ENCODE measurements around the gene GPATCH2L.

GPATCH2L gene

DNA sequence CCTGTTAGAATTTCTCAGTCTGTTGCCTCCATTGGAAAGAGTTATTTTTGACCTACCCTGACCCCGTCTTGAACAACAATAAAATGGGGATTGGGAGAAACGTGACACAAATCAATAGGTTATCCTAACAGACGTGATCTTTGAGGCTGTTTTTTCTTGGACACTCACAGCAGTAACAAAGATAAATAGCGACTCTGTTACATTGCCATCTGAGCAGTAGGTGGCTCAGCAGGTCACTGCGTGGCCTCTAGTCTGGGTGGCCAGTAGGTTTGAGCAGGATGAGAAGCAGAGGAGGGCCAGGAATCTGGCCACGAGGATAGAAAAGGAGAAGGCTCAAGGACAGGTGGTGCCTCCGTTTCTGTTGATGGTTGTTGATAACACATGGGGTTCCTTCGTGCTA is 101.4 kb downstream of the GPATCH2L start:
- H3K4me3 ChIP-seq (ENCODE audit: low read depth, low read length) = no peak overlapping the region
- TF ChIP-seq, protein P1, sequence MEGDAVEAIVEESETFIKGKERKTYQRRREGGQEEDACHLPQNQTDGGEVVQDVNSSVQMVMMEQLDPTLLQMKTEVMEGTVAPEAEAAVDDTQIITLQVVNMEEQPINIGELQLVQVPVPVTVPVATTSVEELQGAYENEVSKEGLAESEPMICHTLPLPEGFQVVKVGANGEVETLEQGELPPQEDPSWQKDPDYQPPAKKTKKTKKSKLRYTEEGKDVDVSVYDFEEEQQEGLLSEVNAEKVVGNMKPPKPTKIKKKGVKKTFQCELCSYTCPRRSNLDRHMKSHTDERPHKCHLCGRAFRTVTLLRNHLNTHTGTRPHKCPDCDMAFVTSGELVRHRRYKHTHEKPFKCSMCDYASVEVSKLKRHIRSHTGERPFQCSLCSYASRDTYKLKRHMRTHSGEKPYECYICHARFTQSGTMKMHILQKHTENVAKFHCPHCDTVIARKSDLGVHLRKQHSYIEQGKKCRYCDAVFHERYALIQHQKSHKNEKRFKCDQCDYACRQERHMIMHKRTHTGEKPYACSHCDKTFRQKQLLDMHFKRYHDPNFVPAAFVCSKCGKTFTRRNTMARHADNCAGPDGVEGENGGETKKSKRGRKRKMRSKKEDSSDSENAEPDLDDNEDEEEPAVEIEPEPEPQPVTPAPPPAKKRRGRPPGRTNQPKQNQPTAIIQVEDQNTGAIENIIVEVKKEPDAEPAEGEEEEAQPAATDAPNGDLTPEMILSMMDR (IDR thresholded peaks at IDR 0.05; ENCODE audit: insufficient read depth, low read depth, low read length, missing control alignments) = no peak
- no peak for DNase-seq (ENCODE audit: low read depth)

DNA sequence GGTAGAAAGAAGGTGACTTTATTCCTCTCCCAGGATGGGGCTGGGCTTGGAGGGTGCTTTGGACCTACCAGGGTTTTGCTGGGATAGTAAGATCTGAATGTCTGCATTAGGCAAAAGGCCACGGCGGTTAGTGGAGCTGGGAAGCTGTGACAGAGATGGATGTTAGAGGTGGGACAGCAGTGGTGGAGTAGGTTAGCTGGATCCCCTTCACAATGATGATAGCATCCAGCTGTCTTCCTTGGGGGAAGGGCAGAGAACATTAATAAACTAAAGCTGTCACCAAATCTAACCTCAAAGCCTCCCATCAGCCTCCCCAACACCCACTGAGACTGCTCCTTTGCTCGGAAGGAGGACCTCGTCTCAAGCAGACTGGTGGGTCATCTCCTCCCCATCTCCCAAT is 104.8 kb downstream of the GPATCH2L start:
- TF ChIP-seq, protein P1 (IDR thresholded peaks at IDR 0.05; ENCODE audit: insufficient read depth, low read depth, low read length, missing control alignments) = no peak
- no peak overlapping the region for H3K4me3 ChIP-seq (ENCODE audit: low read depth, low read length)
- no peak for DNase-seq (ENCODE audit: low read depth)

DNA sequence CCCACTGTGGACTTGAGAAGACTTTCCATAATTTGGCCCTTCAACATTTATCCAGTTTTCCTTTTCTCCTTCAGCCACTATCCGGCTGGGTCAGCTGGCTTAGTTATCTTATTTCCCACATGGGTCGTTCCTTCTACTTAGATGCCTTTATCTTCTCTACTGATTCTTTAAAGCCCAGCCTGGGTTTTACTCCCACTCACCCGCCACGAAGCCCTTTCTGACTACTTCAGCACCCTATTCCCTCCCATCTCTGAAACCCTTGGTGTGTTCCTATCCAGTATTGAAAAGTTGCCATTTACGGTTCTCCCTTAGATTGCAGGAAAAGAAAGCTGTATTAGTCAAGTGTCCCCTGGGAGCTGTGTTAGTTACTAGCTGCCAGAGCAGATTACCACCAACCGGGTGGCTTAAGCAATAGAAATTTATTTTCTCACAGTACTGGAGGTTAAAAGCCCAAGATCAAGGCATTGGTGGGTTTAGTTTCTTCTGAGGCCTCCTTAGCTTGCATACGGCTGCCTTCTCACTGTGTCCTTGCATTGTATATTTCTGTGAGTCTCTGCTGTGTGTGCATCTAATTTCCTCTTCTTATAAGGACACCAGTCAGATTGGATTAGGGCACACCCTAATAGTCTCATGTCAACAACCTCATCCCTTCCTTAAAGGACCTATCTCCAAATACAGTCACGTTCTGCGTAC is 105.5 kb downstream of the GPATCH2L start:
- TF ChIP-seq, protein P1 (IDR thresholded peaks at IDR 0.05; ENCODE audit: insufficient read depth, low read depth, low read length, missing control alignments) = no peak
- DNase-seq (ENCODE audit: low read depth) = no peak
- no peak overlapping the region for H3K4me3 ChIP-seq (ENCODE audit: low read depth, low read length)

DNA sequence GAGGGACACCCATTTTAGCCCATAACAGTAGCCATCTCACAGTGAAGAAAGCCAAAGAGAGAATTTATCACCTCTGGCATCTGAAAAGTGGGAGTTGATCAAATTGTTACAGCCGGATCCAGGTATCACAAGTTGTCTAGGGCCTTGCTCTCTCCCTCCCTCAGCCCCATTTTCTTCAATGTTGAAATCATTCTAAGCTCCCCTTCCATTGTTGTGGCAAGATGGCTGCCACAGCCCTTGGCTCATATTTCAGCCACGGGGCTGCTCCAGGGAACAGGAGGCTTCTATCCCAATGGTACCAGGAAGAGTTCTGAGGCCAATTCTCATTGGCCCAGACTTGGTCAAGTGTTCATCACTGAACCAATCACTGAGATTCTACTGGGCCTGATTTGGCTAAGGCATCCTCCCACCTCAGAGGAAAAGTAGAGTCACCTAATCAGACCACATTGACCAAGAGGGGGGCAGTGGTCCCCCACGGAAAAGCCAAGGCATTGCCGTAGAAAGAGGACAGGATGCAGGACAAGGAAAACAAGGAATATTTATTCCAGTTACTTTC is 106.2 kb downstream of the GPATCH2L start:
- H3K4me3 ChIP-seq (ENCODE audit: low read depth, low read length) = no peak overlapping the region
- DNase-seq (ENCODE audit: low read depth) = no peak

DNA sequence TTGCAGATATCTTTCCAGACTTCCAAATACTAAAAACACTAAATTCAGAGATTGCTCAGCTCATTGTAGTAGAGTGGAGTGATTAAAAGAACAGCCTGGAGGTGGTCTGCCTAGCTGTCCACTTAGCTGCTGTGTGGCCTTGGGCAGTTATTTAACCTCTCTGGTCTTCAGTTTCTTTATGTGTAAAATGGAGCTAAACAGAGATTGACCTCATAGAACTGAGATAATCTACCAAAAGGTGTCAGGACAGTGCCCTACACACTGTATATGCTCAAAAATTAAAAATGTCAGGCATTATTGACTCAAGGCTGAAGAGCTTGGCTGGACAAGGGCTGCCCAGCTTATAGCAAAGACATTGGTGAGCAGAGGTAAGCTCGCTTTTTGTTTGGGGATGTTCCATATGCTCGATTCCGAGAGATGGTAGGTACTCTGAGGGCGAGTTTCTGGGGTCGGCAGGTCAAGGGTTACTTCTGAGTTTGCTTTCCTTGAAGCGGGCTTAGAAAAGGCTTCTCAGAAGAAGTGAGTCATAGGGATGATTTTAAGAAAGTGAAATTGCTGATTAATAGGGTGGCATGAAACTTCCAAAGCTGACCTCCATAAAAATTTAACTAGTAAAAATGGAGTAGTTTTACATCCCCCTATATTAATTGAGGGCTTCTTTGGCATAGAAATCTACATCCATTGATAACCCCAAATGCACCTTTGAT is 107.5 kb downstream of the GPATCH2L start:
- no peak overlapping the region for H3K4me3 ChIP-seq (ENCODE audit: low read depth, low read length)
- TF ChIP-seq, protein P1 (IDR thresholded peaks at IDR 0.05; ENCODE audit: insufficient read depth, low read depth, low read length, missing control alignments) = no peak
- no peak for DNase-seq (ENCODE audit: low read depth)

More for the DNA sequence above, 106.2 kb downstream of the GPATCH2L start:
- TF ChIP-seq, protein P1 (IDR thresholded peaks at IDR 0.05; ENCODE audit: insufficient read depth, low read depth, low read length, missing control alignments) = no peak

DNA sequence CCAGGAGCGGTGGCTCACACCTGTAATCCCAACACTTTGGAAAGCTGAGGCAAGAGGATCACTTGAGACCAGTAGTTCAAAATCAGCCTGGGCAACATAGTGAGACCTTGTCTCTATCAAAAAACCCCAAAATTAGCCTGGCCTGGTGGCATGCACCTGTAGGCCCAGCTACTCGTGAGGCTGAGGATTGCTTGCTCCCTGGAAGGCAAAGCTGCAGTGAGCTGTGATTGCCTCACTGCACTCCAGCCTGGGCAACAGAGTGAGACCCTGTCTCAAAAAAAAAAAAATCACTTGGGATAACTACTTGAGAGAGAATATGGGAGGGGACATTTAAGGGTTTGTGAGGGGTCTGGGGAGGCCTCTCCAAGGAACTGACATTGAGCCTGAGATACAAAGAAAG is 109.0 kb downstream of the GPATCH2L start:
- no peak overlapping the region for H3K4me3 ChIP-seq (ENCODE audit: low read depth, low read length)
- TF ChIP-seq, protein P1 (IDR thresholded peaks at IDR 0.05; ENCODE audit: insufficient read depth, low read depth, low read length, missing control alignments) = no peak
- no peak for DNase-seq (ENCODE audit: low read depth)
